ENCODE data around the gene LSM10. TPM values are rescaled to one million over a fixed set of nuclear protein-coding genes. Genes with fewer than 3 reads are reported as not detected.

LSM10 gene
- total and polyA plus RNA-seq, 9 of the 15 experiments (the other 6 are each of a cell fraction or from before 2014, with no cell fraction given), result 13.2 to 146 (median 68.9) TPM

- TF ChIP-seq MED1 (CRISPR knock-in tag; IDR thresholded peaks at IDR 0.05; ENCODE audit: borderline replicate concordance) (no peak), ZNF239 (CRISPR knock-in tag; IDR thresholded peaks at IDR 0.05) (no peak), ELK1 (CRISPR knock-in tag; IDR thresholded peaks at IDR 0.05) (no peak), PRMT5 (CRISPR knock-in tag; IDR thresholded peaks at IDR 0.05) (no peak), ZNF431 (CRISPR knock-in tag; IDR thresholded peaks at IDR 0.05) (no peak), NRF1 (conservative IDR thresholded peaks at IDR 0.05 in 1 of 2, IDR thresholded peaks at IDR 0.05 in 1 of 2) (peak in 1 of 2 experiments; percentile 1; a peak in 3 of 4 replicates), NFIC (IDR thresholded peaks at IDR 0.05) (0 out of 2 replicates have a peak, but pooled peaks have one; percentile 10), ATF7 (IDR thresholded peaks at IDR 0.05) (no peak), KLF6 (CRISPR knock-in tag; IDR thresholded peaks at IDR 0.05; ENCODE audit: borderline replicate concordance) (peak; percentile 62; the same call in 1 of the 2 replicates), ARID3B (CRISPR knock-in tag; IDR thresholded peaks at IDR 0.05; ENCODE audit: borderline replicate concordance) (no peak), PHB (CRISPR knock-in tag; IDR thresholded peaks at IDR 0.05) (no peak), ZNF436 (CRISPR knock-in tag; IDR thresholded peaks at IDR 0.05) (no peak), DACH1 (IDR thresholded peaks at IDR 0.05; ENCODE audit: partially characterized antibody) (no peak), ZNF644 (tag; IDR thresholded peaks at IDR 0.05; ENCODE audit: low read depth) (no peak), MXI1 (IDR thresholded peaks at IDR 0.05; ENCODE audit: low read depth, low read length) (peak; percentile 51; the same call in 1 of the 2 replicates), ETV6 (IDR thresholded peaks at IDR 0.05; ENCODE audit: borderline replicate concordance in 1 of 2, low read depth in 2 of 2, low read length in 1 of 2) (no peak; a peak in 1 of 4 replicates), ETV6 (CRISPR knock-in tag; IDR thresholded peaks at IDR 0.05; ENCODE audit: borderline replicate concordance) (no peak), TAF9B (IDR thresholded peaks at IDR 0.05; ENCODE audit: partially characterized antibody) (no peak), HMG20B (CRISPR knock-in tag; IDR thresholded peaks at IDR 0.05) (no peak)
- TF ChIP-seq, protein P1, sequence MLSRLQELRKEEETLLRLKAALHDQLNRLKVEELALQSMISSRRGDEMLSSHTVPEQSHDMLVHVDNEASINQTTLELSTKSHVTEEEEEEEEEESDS (CRISPR knock-in tag; IDR thresholded peaks at IDR 0.05), result no peak
- TF ChIP-seq, protein P2, sequence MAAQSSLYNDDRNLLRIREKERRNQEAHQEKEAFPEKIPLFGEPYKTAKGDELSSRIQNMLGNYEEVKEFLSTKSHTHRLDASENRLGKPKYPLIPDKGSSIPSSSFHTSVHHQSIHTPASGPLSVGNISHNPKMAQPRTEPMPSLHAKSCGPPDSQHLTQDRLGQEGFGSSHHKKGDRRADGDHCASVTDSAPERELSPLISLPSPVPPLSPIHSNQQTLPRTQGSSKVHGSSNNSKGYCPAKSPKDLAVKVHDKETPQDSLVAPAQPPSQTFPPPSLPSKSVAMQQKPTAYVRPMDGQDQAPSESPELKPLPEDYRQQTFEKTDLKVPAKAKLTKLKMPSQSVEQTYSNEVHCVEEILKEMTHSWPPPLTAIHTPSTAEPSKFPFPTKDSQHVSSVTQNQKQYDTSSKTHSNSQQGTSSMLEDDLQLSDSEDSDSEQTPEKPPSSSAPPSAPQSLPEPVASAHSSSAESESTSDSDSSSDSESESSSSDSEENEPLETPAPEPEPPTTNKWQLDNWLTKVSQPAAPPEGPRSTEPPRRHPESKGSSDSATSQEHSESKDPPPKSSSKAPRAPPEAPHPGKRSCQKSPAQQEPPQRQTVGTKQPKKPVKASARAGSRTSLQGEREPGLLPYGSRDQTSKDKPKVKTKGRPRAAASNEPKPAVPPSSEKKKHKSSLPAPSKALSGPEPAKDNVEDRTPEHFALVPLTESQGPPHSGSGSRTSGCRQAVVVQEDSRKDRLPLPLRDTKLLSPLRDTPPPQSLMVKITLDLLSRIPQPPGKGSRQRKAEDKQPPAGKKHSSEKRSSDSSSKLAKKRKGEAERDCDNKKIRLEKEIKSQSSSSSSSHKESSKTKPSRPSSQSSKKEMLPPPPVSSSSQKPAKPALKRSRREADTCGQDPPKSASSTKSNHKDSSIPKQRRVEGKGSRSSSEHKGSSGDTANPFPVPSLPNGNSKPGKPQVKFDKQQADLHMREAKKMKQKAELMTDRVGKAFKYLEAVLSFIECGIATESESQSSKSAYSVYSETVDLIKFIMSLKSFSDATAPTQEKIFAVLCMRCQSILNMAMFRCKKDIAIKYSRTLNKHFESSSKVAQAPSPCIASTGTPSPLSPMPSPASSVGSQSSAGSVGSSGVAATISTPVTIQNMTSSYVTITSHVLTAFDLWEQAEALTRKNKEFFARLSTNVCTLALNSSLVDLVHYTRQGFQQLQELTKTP (IDR thresholded peaks at IDR 0.05; ENCODE audit: low read depth in 1 of 2, partially characterized antibody in 2 of 2), result no peak
Measured at GRCh38 chr1:36385410-36386264, 12.1 kb downstream of the LSM10 start, which contains the start of gene STK40 (continued).

Data from K562 (cell line).